Measurements from ENCODE around the gene NCOA3.

The NCOA3 gene

GRCh38 chr20:47623206-47623605 lies 121.5 kb downstream of the NCOA3 start:
- Histone ChIP-seq H3K9me3 (ENCODE audit: control insufficient read depth in 1 of 2, low read length in 2 of 2) (no peaks in the 10 kb centered on the region), H3K36me3 (ENCODE audit: control insufficient read depth in 1 of 2, insufficient read depth in 2 of 2, low read length in 2 of 2) (peaks cover 19 to 24% of the 10 kb centered on the region in 2 donors), H3K4me1 (ENCODE audit: control insufficient read depth in 1 of 2, insufficient read depth in 2 of 2, low read length in 2 of 2) (peaks cover 0 to 9% of the 10 kb centered on the region in 2 donors), H3K27ac (ENCODE audit: low read length) (no peak overlapping the region), H3K4me3 (ENCODE audit: low read depth in 1 of 2, low read length in 2 of 2) (no peak overlapping the region), H3K27me3 (ENCODE audit: low read depth, low read length) (no peaks in the 10 kb centered on the region)

GRCh38 chr20:47627540-47627939 lies 125.9 kb downstream of the NCOA3 start:
- Histone ChIP-seq H3K27me3 (ENCODE audit: low read depth, low read length) (no peaks in the 10 kb centered on the region), H3K9me3 (ENCODE audit: control insufficient read depth in 1 of 2, low read length in 2 of 2) (no peaks in the 10 kb centered on the region), H3K4me1 (ENCODE audit: control insufficient read depth in 1 of 2, insufficient read depth in 2 of 2, low read length in 2 of 2) (no peaks in the 10 kb centered on the region), H3K36me3 (ENCODE audit: control insufficient read depth in 1 of 2, insufficient read depth in 2 of 2, low read length in 2 of 2) (peaks cover 23 to 24% of the 10 kb centered on the region in 2 donors), H3K27ac (ENCODE audit: low read length) (no peak overlapping the region), H3K4me3 (ENCODE audit: low read depth in 1 of 2, low read length in 2 of 2) (no peak overlapping the region)

- Histone ChIP-seq H3K4me1 (ENCODE audit: control insufficient read depth in 1 of 2, insufficient read depth in 2 of 2, low read length in 2 of 2) (no peaks in the 10 kb centered on the region), H3K27me3 (ENCODE audit: low read depth, low read length) (no peaks in the 10 kb centered on the region), H3K9me3 (ENCODE audit: control insufficient read depth in 1 of 2, low read length in 2 of 2) (no peaks in the 10 kb centered on the region), H3K36me3 (ENCODE audit: control insufficient read depth in 1 of 2, insufficient read depth in 2 of 2, low read length in 2 of 2) (peaks cover 28 to 36% of the 10 kb centered on the region in 2 donors), H3K27ac (ENCODE audit: low read length) (no peak overlapping the region), H3K4me3 (ENCODE audit: low read depth in 1 of 2, low read length in 2 of 2) (no peak overlapping the region)
Observed at GRCh38 chr20:47629907-47630306, 128.2 kb downstream of the NCOA3 start.

GRCh38 chr20:47631078-47631477 lies 129.4 kb downstream of the NCOA3 start:
- peaks cover 30 to 43% of the 10 kb centered on the region in 2 donors for H3K36me3 ChIP-seq (ENCODE audit: control insufficient read depth in 1 of 2, insufficient read depth in 2 of 2, low read length in 2 of 2)
- H3K27ac ChIP-seq (ENCODE audit: low read length), result no peak overlapping the region
- no peaks in the 10 kb centered on the region for H3K4me1 ChIP-seq (ENCODE audit: control insufficient read depth in 1 of 2, insufficient read depth in 2 of 2, low read length in 2 of 2)
- H3K4me3 ChIP-seq (ENCODE audit: low read depth in 1 of 2, low read length in 2 of 2), result no peak overlapping the region
- H3K27me3 ChIP-seq (ENCODE audit: low read depth, low read length), result no peaks in the 10 kb centered on the region
- H3K9me3 ChIP-seq (ENCODE audit: control insufficient read depth in 1 of 2, low read length in 2 of 2), result no peaks in the 10 kb centered on the region

GRCh38 chr20:47635256-47635655 lies 133.6 kb downstream of the NCOA3 start:
- no peak overlapping the region for H3K4me3 ChIP-seq (ENCODE audit: low read depth in 1 of 2, low read length in 2 of 2)
- H3K27me3 ChIP-seq (ENCODE audit: low read depth, low read length), result no peaks in the 10 kb centered on the region
- H3K36me3 ChIP-seq (ENCODE audit: control insufficient read depth in 1 of 2, insufficient read depth in 2 of 2, low read length in 2 of 2), result peaks cover 36 to 54% of the 10 kb centered on the region in 2 donors
- no peak overlapping the region for H3K27ac ChIP-seq (ENCODE audit: low read length)
- H3K4me1 ChIP-seq (ENCODE audit: control insufficient read depth in 1 of 2, insufficient read depth in 2 of 2, low read length in 2 of 2), result no peaks in the 10 kb centered on the region
- no peaks in the 10 kb centered on the region for H3K9me3 ChIP-seq (ENCODE audit: control insufficient read depth in 1 of 2, low read length in 2 of 2)

- Histone ChIP-seq H3K4me1 (ENCODE audit: control insufficient read depth in 1 of 2, insufficient read depth in 2 of 2, low read length in 2 of 2) (no peaks in the 10 kb centered on the region), H3K27ac (ENCODE audit: low read length) (no peak overlapping the region), H3K36me3 (ENCODE audit: control insufficient read depth in 1 of 2, insufficient read depth in 2 of 2, low read length in 2 of 2) (peaks cover 42 to 60% of the 10 kb centered on the region in 2 donors), H3K4me3 (ENCODE audit: low read depth in 1 of 2, low read length in 2 of 2) (no peak overlapping the region), H3K27me3 (ENCODE audit: low read depth, low read length) (no peaks in the 10 kb centered on the region), H3K9me3 (ENCODE audit: control insufficient read depth in 1 of 2, low read length in 2 of 2) (no peaks in the 10 kb centered on the region)
Observed at GRCh38 chr20:47638851-47639250, 137.2 kb downstream of the NCOA3 start.

- H3K4me3 ChIP-seq (ENCODE audit: low read depth in 1 of 2, low read length in 2 of 2), result no peak overlapping the region
- H3K27ac ChIP-seq (ENCODE audit: low read length), result no peak overlapping the region
- H3K27me3 ChIP-seq (ENCODE audit: low read depth, low read length), result no peaks in the 10 kb centered on the region
- H3K36me3 ChIP-seq (ENCODE audit: control insufficient read depth in 1 of 2, insufficient read depth in 2 of 2, low read length in 2 of 2), result peaks cover 36 to 40% of the 10 kb centered on the region in 2 donors
- no peaks in the 10 kb centered on the region for H3K4me1 ChIP-seq (ENCODE audit: control insufficient read depth in 1 of 2, insufficient read depth in 2 of 2, low read length in 2 of 2)
- no peaks in the 10 kb centered on the region for H3K9me3 ChIP-seq (ENCODE audit: control insufficient read depth in 1 of 2, low read length in 2 of 2)
Observed at GRCh38 chr20:47642118-47642517, 140.4 kb downstream of the NCOA3 start.

GRCh38 chr20:47642624-47643023 lies 140.9 kb downstream of the NCOA3 start:
- H3K36me3 ChIP-seq (ENCODE audit: control insufficient read depth in 1 of 2, insufficient read depth in 2 of 2, low read length in 2 of 2), result peaks cover 31 to 40% of the 10 kb centered on the region in 2 donors
- H3K9me3 ChIP-seq (ENCODE audit: control insufficient read depth in 1 of 2, low read length in 2 of 2), result no peaks in the 10 kb centered on the region
- H3K4me3 ChIP-seq (ENCODE audit: low read depth in 1 of 2, low read length in 2 of 2), result no peak overlapping the region
- no peaks in the 10 kb centered on the region for H3K4me1 ChIP-seq (ENCODE audit: control insufficient read depth in 1 of 2, insufficient read depth in 2 of 2, low read length in 2 of 2)
- no peaks in the 10 kb centered on the region for H3K27me3 ChIP-seq (ENCODE audit: low read depth, low read length)
- H3K27ac ChIP-seq (ENCODE audit: low read length), result no peak overlapping the region

- Histone ChIP-seq H3K27ac (ENCODE audit: low read length) (no peak overlapping the region), H3K4me3 (ENCODE audit: low read depth in 1 of 2, low read length in 2 of 2) (no peak overlapping the region), H3K27me3 (ENCODE audit: low read depth, low read length) (no peaks in the 10 kb centered on the region), H3K4me1 (ENCODE audit: control insufficient read depth in 1 of 2, insufficient read depth in 2 of 2, low read length in 2 of 2) (no peaks in the 10 kb centered on the region), H3K36me3 (ENCODE audit: control insufficient read depth in 1 of 2, insufficient read depth in 2 of 2, low read length in 2 of 2) (peaks cover 28 to 41% of the 10 kb centered on the region in 2 donors), H3K9me3 (ENCODE audit: control insufficient read depth in 1 of 2, low read length in 2 of 2) (no peaks in the 10 kb centered on the region)
Observed at GRCh38 chr20:47645632-47646031, 143.9 kb downstream of the NCOA3 start.

- no peaks in the 10 kb centered on the region for H3K27me3 ChIP-seq (ENCODE audit: low read depth, low read length)
- H3K36me3 ChIP-seq (ENCODE audit: control insufficient read depth in 1 of 2, insufficient read depth in 2 of 2, low read length in 2 of 2), result peaks cover 37 to 53% of the 10 kb centered on the region in 2 donors
- no peaks in the 10 kb centered on the region for H3K9me3 ChIP-seq (ENCODE audit: control insufficient read depth in 1 of 2, low read length in 2 of 2)
- no peak overlapping the region for H3K4me3 ChIP-seq (ENCODE audit: low read depth in 1 of 2, low read length in 2 of 2)
- no peak overlapping the region for H3K27ac ChIP-seq (ENCODE audit: low read length)
- H3K4me1 ChIP-seq (ENCODE audit: control insufficient read depth in 1 of 2, insufficient read depth in 2 of 2, low read length in 2 of 2), result no peaks in the 10 kb centered on the region
Observed at GRCh38 chr20:47647994-47648393, 146.3 kb downstream of the NCOA3 start.

GRCh38 chr20:47648943-47649342 lies 147.3 kb downstream of the NCOA3 start:
- H3K27ac ChIP-seq (ENCODE audit: low read length), result no peak overlapping the region
- H3K9me3 ChIP-seq (ENCODE audit: control insufficient read depth in 1 of 2, low read length in 2 of 2), result no peaks in the 10 kb centered on the region
- H3K27me3 ChIP-seq (ENCODE audit: low read depth, low read length), result no peaks in the 10 kb centered on the region
- H3K36me3 ChIP-seq (ENCODE audit: control insufficient read depth in 1 of 2, insufficient read depth in 2 of 2, low read length in 2 of 2), result peaks cover 42 to 55% of the 10 kb centered on the region in 2 donors
- no peaks in the 10 kb centered on the region for H3K4me1 ChIP-seq (ENCODE audit: control insufficient read depth in 1 of 2, insufficient read depth in 2 of 2, low read length in 2 of 2)
- no peak overlapping the region for H3K4me3 ChIP-seq (ENCODE audit: low read depth in 1 of 2, low read length in 2 of 2)

GRCh38 chr20:47652301-47652700 lies 150.6 kb downstream of the NCOA3 start:
- Histone ChIP-seq H3K9me3 (ENCODE audit: control insufficient read depth in 1 of 2, low read length in 2 of 2) (no peaks in the 10 kb centered on the region), H3K27me3 (ENCODE audit: low read depth, low read length) (no peaks in the 10 kb centered on the region), H3K27ac (ENCODE audit: low read length) (no peak overlapping the region), H3K4me1 (ENCODE audit: control insufficient read depth in 1 of 2, insufficient read depth in 2 of 2, low read length in 2 of 2) (no peaks in the 10 kb centered on the region), H3K36me3 (ENCODE audit: control insufficient read depth in 1 of 2, insufficient read depth in 2 of 2, low read length in 2 of 2) (peaks cover 51 to 54% of the 10 kb centered on the region in 2 donors), H3K4me3 (ENCODE audit: low read depth in 1 of 2, low read length in 2 of 2) (no peak overlapping the region)

Data from muscle layer of duodenum (tissue), 2 donors.